GM19351 (cell line): Measurements from ENCODE around the gene TTC9B.

Experiments
- ATAC-seq: cut with Tn5 transposase; IDR thresholded peaks from one replicate; pipeline ENCODE4 v1.9.1; 2021; ENCODE audit warnings: mild to moderate bottlenecking, moderate library complexity; ENCODE audit not compliant: unreplicated experiment

The TTC9B gene

DNA sequence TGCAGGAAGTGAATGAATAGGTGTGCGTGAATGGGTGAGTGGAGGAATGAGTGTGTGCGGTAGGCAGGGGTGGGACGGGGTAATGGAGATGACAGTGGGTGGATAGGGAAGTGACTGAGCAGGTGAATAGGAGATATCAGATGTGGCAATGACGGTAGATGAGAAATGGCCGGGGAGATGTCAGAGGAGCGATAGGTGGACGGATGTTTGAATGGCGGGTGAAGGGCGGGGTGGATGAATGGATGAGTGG lies 1.5 kb downstream of the TTC9B start:
- ATAC-seq: no peak

DNA sequence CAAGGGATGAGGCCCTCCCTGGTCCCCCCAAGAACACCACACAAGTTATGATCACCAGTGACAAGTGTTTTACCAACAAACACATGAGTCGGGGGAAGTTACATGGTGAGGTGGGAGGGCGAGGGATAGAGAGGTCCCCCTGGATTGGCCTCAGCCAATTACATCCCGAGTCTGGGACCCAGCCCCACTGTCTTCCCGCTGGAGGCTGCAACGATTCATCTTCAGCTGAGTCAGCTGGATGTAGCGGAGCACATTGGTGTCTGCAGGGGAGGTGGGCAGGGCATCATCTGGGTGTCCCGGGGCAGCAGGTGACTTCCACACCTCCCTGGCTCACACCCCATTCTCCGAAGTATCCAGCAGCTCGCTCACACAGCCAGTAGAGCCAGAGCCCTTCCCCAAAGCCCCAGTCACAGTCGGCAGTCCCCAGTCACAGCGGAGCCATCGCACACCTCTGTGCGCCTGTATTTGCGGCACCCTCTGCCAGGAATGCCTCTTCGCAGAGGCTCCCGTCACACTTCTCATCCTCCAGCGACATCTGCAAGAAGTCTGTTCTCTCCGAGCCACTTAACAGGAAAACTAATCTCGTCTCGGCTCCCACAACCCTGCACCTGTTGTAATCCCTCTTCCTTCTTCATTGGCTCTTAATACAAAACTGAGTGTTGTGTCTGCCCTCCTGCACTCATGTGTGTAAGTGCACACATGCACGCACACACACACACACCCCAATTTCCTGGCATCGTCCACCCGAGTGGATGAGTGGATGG lies 2.0 kb downstream of the TTC9B start:
- ATAC-seq: no peak

DNA sequence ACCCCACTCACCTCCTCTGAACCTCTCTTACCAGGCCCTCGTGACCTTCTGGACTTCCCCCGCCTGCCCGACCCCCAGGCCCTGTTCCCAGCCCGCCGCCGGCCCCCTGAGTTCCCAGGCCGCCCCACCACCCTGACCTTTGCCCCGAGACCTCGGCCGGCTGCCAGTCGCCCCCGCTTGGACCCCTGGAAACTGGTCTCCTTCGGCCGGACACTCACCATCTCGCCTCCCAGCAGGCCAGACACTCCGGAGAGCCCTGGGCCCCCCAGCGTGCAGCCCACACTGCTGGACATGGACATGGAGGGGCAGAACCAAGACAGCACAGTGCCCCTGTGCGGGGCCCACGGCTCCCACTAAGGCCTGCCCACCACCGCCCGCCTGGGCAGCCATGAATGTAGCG lies 3.2 kb downstream of the TTC9B start:
- no peak for ATAC-seq

DNA sequence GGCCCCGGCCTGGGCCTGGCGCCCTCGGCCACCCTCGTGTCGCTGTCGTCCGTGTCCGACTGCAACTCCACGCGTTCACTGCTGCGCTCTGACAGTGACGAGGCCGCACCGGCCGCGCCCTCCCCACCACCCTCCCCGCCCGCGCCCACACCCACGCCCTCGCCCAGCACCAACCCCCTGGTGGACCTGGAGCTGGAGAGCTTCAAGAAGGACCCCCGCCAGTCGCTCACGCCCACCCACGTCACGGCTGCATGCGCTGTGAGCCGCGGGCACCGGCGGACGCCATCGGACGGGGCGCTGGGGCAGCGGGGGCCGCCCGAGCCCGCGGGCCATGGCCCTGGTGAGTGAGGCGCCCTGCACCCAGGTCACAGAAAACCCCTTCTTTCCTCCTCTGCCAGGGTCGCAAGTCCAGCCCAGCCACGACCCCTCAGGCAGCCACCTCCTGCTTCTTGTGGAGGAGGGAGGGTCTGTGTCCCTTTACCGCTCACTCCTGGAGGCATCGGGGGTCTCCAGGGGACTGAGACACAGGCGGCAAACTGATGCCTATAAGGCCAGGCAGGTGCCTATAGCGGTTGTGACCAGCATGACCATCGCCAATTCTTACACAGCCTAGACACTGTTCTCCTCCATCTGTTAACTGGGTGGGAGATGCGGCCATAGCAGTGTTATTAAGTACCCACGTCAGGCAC lies 4.2 kb downstream of the TTC9B start:
- no peak for ATAC-seq

DNA sequence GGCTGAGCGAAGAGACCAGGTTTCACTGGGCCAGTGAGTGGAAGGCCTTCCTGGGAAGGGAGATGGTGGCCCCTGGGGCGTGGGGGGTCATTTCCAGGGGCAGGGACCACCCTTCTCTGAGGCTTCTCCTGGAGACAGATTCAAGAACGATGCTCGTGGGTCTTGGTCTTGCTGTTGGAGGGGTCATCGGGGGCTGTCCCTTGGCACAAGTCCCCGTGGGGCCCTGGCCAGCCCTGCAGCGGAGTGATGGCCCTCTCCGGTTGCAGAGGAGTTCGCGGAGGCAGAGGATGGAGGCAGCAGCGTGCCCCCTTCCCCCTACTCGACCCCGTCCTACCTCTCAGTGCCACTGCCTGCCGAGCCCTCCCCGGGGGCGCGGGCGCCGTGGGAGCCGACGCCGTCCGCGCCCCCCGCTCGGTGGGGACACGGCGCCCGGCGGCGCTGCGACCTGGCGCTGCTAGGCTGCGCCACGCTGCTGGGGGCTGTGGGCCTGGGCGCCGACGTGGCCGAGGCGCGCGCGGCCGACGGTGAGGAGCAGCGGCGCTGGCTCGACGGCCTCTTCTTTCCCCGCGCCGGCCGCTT lies 4.8 kb downstream of the TTC9B start:
- no peak for ATAC-seq

DNA sequence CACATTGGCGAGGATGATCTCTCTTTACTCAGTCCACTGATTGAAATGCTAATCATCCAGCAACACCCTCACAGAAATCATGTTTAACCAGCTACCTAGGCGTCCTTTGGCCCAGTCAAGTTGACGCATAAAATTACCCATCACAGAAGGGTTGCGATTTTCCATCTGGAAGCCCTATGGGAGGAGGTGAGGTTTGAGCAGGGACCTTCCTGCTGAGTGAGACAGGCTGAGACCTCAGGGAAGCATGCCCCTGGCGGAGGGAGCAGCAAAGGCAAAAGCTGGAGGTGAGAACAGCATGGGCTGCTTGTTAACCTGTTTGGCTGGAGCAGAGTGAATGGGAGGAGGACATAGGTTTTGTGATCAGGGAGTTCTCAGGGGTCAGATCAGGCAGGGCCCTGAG lies 7.3 kb downstream of the TTC9B start:
- ATAC-seq: no peak

DNA sequence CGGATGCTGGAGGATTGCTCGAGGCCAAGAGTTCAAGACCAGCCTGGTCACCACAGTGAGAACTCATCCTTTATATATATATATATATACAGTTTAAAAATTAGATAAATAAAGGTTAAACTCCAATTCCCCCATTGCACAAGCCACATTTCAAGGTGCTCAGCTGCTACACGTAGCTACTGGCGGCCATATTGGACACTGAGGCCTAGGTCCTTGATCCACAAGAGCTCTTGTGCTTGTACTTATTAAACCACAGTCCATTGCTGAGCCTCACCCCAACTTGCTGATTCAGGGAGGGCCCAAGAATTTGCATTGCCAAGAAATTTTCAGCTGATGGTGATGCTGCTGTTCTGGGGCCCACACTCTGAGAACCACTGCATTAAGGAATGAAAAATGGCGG lies 9.6 kb downstream of the TTC9B start:
- ATAC-seq: no peak

DNA sequence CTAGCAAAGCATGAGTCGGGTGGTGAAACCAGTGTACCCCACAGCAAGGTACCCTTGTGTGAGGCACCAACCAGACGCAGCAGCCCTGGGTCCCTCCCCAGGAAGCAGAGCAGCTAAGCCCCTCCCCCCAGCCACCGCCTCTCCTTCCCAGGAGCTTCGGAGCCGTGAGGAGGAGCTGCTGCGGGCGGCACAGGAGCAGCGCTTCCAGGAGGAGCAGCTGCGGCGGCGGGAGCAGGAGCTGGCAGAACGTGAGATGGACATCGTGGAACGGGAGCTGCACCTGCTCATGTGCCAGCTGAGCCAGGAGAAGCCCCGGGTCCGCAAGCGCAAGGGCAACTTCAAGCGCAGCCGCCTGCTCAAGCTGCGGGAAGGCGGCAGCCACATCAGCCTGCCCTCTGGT lies 12.4 kb downstream of the TTC9B start:
- no peak for ATAC-seq

DNA sequence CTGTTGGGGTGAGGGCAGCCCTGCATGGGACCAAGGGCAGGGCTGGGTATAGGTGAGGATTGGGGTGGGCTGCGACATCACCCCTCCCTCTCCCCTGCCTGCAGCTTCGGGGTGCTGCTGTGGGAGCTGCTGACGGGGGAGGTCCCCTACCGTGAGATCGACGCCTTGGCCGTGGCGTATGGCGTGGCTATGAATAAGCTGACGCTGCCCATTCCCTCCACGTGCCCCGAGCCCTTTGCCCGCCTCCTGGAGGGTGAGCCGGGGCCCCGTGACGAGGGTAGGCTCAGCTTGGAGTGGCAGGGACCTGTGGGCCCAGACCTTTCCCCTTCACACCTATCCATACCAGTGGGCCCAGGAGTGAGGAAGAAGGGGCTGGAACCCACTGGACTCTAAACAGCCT lies 13.8 kb downstream of the TTC9B start:
- no peak for ATAC-seq

DNA sequence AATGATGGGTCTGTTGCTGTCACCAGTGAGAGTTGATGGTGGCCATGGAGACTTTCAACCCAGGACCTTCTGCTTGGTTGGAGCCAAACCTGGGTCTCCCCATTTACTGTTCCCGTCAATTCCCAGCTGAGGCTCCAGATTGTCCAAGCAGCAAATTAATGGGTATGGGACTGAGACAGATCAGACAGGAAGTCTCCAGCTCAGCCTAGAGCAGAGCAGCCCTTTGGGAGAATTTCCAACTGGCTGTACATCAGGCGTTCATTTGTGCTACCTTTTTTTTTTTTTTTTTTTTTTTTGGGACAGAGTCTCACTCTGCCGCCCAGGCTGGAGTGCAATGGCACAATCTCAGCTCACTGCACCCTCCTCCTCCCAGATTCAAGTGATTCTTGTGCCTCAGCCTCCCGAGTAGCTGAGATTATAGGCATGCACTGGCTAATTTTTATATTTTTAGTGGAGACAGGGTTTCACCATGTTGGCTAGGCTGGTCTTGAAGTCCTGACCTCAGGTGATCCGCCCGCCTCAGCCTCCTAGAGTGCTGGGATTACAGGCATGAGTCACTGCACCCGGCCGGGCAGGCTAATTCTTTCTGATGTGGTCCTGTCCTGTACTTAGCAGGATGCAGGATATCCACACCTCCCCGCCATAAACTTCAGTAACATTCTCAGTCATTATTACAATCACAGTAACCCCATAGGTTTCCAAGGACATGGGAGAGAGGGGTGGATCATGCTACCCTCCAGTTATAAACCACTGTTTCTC lies 17.7 kb downstream of the TTC9B start:
- no peak for ATAC-seq

DNA sequence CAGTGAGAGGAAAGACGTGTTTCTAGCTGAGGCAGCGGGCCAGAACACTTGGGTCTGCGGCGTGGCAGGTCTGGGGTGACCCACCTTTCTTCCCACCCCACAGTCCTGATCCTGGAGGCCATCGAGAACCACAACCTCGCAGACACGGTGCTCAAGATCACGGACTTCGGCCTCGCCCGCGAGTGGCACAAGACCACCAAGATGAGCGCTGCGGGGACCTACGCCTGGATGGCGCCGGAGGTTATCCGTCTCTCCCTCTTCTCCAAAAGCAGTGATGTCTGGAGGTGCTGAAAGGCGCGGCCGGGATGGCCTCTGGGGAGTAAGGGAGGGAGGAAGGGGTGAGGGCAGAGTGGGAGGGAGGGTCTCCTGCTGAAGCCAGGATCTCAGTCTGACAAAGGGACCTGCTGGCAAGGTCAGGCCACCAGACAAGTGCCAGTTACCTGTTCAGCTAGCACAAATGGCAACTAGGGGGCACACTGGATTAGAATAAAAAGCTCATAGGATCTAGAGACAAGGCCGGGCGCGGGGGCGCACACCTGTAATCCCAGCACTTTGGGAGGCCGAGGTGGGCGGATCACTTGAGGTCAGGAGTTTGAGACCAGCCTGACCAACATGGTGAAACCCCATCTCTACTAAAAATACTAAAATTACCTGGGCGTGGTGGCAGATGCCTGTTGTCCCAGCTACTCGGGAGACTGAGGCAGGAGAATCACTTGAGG lies 19.8 kb downstream of the TTC9B start:
- ATAC-seq: no peak

DNA sequence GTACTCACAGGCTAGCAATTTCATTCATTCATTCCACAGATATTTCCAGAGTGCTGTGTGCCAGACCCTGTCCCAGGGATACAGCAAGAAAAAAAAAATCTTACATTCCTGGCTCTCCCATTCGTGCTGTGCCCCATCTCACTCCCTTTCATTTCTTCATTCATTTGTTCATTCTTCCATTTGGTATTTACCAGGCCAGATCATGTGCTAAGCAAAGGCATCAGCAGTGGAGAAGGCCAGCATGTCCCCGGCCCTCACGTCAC lies 24.7 kb downstream of the TTC9B start:
- no peak for ATAC-seq

DNA sequence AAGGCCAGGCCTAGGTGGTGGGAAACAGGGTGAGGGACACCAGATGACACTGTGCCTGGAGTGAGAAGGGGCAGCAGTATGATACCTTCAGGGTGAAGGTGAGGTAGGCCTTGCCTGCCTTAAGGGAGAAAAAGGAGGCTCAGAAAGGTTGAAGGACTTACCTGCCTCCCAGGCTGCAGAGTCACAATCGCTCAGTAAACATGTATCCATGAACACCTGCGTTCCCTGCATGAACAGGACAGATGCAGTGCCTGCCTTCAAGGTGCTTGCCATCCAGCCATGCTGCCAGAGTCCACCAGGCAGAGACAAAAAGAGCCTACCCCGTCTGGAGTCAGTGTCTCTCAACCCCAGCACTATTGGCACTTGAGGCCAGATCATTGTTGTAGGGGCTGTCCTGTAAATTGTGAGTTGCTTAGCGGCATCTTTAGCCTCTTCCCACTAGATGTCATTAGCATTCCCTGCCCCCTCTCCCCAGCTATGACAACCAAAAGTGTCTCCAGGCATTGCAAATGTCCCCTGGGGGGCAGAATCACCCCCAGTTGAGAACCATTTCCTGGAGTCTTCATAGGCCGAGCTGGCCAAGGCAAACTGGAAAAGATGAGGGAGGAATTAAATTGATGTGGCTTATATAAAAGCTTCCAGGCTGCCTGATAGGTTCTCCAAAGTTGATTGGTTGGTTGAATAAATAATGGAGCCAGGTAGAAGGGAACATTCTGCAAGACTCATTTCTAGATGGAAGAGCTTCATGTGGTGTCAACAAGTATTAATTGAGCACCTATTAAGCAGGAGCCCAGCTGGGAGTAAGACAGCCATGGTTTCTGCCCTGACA lies 25.2 kb downstream of the TTC9B start:
- no peak for ATAC-seq

DNA sequence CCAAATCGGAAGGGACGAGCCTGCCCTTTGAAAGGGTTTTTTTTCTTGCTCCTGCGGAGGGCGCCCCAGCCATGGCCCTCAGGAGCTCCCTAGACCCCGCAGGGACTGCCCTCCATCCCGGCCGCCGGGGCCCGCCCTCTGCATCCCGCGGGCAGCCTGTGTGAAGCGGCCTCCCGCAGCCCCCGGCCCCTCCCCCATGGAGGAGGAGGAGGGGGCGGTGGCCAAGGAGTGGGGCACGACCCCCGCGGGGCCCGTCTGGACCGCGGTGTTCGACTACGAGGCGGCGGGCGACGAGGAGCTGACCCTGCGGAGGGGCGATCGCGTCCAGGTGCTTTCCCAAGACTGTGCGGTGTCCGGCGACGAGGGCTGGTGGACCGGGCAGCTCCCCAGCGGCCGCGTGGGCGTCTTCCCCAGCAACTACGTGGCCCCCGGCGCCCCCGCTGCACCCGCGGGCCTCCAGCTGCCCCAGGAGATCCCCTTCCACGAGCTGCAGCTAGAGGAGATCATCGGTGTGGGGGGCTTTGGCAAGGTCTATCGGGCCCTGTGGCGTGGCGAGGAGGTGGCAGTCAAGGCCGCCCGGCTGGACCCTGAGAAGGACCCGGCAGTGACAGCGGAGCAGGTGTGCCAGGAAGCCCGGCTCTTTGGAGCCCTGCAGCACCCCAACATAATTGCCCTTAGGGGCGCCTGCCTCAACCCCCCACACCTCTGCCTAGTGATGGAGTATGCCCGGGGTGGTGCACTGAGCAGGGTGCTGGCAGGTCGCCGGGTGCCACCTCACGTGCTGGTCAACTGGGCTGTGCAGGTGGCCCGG lies 26.1 kb downstream of the TTC9B start:
- ATAC-seq: peak; percentile 22

DNA sequence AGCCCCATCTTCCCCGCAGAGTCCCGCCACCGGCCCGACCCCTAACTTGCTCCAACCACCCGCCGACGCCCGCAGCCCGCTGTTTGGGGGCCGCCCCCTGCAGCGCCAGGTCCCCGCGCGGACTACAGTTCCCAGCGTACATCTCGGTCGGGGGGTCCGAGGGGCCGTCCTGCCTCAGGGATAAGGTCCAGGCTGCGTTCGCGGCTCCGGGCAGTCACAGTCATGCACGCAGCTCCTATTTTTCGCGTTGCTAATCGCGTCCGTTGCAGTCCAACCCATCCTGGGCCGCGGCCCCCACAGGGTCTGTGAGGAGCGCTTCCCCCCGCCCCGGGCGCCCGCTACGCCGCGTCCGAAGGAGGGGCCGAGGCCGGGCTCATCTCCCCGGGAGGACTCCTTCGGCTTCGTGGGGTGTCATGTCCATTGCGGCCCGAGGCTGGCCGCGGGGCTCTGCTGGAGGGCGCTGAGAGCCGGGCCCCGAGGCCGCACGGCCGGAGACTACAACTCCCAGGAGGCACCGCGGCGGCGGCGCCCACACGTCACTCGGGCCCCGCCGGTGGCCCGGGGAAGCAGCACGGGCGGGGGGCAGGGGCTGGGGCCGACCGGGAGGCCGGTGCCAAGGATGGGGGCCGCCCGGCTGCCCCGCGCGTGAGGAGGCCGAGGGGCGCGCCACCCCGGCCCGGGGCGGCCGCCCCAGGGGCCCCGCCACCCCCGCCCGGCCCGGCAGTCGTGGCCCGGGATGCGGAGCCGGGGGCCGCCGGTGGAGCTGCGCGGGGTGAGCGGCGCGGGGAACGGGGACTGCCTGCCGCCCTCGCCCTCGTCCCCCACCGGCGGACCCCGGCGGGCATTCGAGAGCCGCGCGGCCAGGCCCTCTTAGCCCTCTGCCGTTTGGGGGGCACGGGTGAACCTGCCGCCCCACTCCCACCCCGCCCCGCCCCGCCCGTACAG lies 27.0 kb downstream of the TTC9B start, which contains the start of gene MAP3K10:
Gene MAP3K10 (plus strand): TSS at position 536 of the 945 bp plus-strand sequence. CDS start 606 bp downstream, outside the sequence.
- ATAC-seq: peak; percentile 69

DNA sequence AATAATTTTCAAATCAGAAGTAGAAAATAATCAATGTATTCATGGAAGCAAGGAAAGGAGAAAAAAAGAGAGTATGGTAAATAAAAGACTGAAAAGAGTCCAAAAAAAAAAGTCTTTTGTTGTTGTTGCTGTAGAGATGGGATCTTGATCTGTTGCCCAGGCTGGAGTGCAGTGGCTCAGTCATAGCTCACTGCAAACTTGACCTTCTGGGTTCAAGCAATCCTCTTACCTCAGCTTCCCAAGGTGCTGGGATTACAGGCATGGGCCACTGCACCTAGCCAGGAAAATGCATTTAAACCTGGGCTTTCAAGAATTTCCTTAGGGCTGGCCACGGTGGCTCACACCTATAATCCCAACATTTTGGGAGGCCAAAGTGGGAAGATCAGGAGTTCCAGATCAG lies 33.9 kb downstream of the TTC9B start:
- no peak for ATAC-seq

DNA sequence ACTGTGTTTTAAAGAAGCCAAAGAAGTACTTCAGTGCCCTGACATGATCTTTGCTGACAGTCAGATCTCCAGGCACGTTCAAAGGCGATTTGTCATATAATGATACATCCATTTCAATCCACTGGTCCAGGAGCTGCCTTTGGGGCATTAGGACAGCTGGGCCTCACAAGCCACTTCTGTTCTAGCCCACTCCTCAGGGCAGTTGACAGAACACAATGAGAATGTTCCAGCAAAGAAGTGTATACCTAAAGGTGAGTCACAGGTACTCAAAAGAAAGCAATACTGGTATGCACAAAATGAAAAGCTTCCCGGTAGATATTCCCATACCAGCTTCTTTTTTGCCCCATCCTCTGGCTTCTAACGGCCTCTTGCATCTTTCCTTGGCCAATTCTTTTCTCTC lies 39.4 kb downstream of the TTC9B start:
- ATAC-seq: no peak

DNA sequence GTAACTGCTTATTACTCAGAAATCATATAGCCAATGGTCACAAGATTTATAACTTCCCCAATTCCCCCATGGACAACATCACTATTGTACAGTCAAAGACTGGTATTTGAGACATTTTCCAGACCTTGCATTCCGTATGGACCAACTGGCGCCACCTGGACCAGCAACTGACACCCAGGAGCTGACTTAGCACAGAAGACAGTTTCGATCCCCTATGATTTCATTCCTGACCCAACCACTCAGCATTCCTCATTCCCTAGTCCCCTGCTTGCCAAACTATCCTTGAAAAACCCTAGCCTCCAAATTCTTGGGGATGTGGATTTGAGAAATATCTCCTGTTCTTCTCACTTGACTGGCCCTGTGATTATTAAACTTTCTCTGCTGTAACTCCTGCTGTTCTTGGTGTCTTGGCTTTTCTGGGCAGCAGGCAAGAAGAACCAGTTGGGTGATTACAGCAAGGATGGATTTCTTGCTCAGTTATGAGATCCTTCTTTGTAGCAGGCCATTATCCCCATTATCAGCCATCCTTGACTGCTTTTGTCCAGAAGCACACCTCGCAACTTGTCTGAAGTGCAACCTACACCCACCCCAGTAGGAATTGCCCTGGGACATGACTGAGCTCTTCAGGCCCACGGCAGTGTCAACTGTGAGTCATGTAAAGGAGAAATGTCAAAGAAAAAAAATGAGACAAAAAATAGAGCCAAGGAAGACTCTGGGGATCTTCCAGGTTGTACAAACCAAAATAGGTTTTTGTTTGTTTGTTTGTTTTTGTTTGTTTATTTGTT lies 40.7 kb downstream of the TTC9B start:
- no peak for ATAC-seq
